Esophagus squamous epithelium (tissue), 4 donors: ENCODE results near the gene CELF2.

Experiments used
- POLR2A ChIP-seq, 4 donors: fragments of 450-650 bp; IDR thresholded peaks; one replicate each; pipeline ENCODE4 v1.6.1; 2017; ENCODE audit warnings: antibody characterized with exemption in 4 of 4, mild to moderate bottlenecking in 4 of 4, moderate library complexity in 3 of 4
- TF ChIP-seq, protein P1 (sequence below), 6 experiments: fragments of 450-650 bp in 4 of 6; fragments of 200-600 bp in 2 of 6; sonication (generic) in 2 of 6; IDR thresholded peaks; one replicate each; pipeline ENCODE4 v1.5.1; 2016 to 2019; ENCODE audit warnings: antibody characterized with exemption in 6 of 6, mild to moderate bottlenecking in 4 of 6, moderate library complexity in 4 of 6

DNA sequence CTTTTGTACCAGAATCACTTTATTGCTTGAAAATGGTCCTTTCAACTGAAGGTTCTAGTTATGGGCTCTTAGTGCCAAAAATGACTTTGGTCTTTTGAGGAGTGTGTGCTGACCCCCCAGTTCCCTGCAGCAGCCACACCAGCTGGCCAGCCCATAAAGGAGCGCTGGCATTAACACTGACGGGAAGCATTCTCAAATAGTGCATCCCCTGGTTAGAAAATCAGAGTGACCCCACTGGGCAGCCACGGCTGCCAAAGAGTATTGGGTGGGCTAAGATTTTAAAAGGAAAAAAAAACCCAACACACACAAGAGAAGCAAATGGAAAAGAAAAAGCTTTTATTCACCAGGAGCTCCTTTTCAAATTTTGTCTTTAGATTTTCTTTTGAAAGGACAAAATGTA lies 199.8 kb downstream of the CELF2 start:
- TF ChIP-seq, protein P1, sequence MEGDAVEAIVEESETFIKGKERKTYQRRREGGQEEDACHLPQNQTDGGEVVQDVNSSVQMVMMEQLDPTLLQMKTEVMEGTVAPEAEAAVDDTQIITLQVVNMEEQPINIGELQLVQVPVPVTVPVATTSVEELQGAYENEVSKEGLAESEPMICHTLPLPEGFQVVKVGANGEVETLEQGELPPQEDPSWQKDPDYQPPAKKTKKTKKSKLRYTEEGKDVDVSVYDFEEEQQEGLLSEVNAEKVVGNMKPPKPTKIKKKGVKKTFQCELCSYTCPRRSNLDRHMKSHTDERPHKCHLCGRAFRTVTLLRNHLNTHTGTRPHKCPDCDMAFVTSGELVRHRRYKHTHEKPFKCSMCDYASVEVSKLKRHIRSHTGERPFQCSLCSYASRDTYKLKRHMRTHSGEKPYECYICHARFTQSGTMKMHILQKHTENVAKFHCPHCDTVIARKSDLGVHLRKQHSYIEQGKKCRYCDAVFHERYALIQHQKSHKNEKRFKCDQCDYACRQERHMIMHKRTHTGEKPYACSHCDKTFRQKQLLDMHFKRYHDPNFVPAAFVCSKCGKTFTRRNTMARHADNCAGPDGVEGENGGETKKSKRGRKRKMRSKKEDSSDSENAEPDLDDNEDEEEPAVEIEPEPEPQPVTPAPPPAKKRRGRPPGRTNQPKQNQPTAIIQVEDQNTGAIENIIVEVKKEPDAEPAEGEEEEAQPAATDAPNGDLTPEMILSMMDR (IDR thresholded peaks at IDR 0.05): no peak
- TF ChIP-seq POLR2A (IDR thresholded peaks at IDR 0.05): no peak
